CD4-positive, alpha-beta T cell (primary cell): ENCODE measurements around the gene MYL12A. TPM values are rescaled to one million over a fixed set of nuclear protein-coding genes. Genes with fewer than 3 reads are reported as not detected.

ENCODE experiments used
- ATAC-seq: fragments of 200-7000 bp; cut with Tn5 transposase; one replicate; pipeline ENCODE4 v1.10.0; 2022; ENCODE audit warnings: mild to moderate bottlenecking; ENCODE audit not compliant: poor library complexity
- CTCF ChIA-PET: fragments of 350-600 bp; sonication (Branson Sonifier 250); formaldehyde crosslinking; loops from one replicate; lab custom pipeline; 2021; ENCODE audit warnings: antibody characterized with exemption, inconsistent platforms; lab: Charles Lee
- POLR2A ChIA-PET: fragments of 350-600 bp; sonication (Branson Sonifier 250); formaldehyde crosslinking; loops from one replicate; lab custom pipeline; 2021; ENCODE audit warnings: antibody characterized with exemption, inconsistent platforms; lab: Charles Lee
- DNase-seq, 14 experiments: peaks; one replicate each; pipeline ENCODE4 v3.0.0-alpha.2; 2013 to 2020; ENCODE audit warnings: mixed read lengths in 2 of 14
- H3K27ac ChIP-seq, 2 donors: one replicate each; pipeline versions ENCODE4 v1.5.1 to v1.7.0; 2013; ENCODE audit warnings: low read length in 2 of 2, low read depth in 1 of 2, mild to moderate bottlenecking in 1 of 2
- H3K27me3 ChIP-seq, 2 experiments: 1 replicate in 1 of 2; 2 replicates in 1 of 2; pipeline versions ENCODE4 v1.6.1 to v1.7.0; 2013; ENCODE audit warnings: low read length in 2 of 2, control low read depth in 1 of 2, mild to moderate bottlenecking in 1 of 2, moderate library complexity in 1 of 2; ENCODE audit not compliant: insufficient read depth in 2 of 2, control insufficient read depth in 1 of 2
- H3K36me3 ChIP-seq: one replicate; pipeline ENCODE4 v1.6.1; 2013; ENCODE audit warnings: low read length, control low read depth; ENCODE audit not compliant: insufficient read depth
- H3K4me1 ChIP-seq: one replicate; pipeline ENCODE4 v1.6.1; 2013; ENCODE audit warnings: low read length, control low read depth; ENCODE audit not compliant: insufficient read depth
- H3K4me3 ChIP-seq: one replicate; pipeline ENCODE4 v1.5.1; 2013; ENCODE audit warnings: mild to moderate bottlenecking, low read length, moderate library complexity
- H3K9me3 ChIP-seq, 2 experiments: 1 replicate in 1 of 2; 2 replicates in 1 of 2; pipeline versions ENCODE4 v1.6.1 to v1.7.0; 2013; ENCODE audit warnings: low read length in 2 of 2, mild to moderate bottlenecking in 2 of 2, control low read depth in 1 of 2, moderate library complexity in 1 of 2; ENCODE audit not compliant: control insufficient read depth in 1 of 2, insufficient read depth in 1 of 2
- H3K27ac Mint-ChIP-seq: one replicate; pipeline ENCODE4 v1.8.0; 2020; ENCODE audit warnings: mixed read lengths
- H3K27me3 Mint-ChIP-seq: one replicate; pipeline ENCODE4 v1.8.0; 2021; ENCODE audit warnings: mixed read lengths
- H3K36me3 Mint-ChIP-seq: one replicate; pipeline ENCODE4 v1.8.0; 2021; ENCODE audit warnings: low read depth, mixed read lengths
- H3K4me1 Mint-ChIP-seq: one replicate; pipeline ENCODE4 v1.8.0; 2021; ENCODE audit warnings: low read depth, mixed read lengths
- H3K4me3 Mint-ChIP-seq: one replicate; pipeline ENCODE4 v1.8.0; 2020; ENCODE audit warnings: mild to moderate bottlenecking, mixed read lengths
- H3K9me3 Mint-ChIP-seq: one replicate; pipeline ENCODE4 v1.8.0; 2020; ENCODE audit warnings: mixed read lengths
- intact Hi-C, 2 experiments: fragments of 100-400 bp; cut with DNase I in 1 of 2; cut with micrococcal nuclease in 1 of 2; formaldehyde crosslinking; loops; one replicate each; pipeline versions ENCODE4 v1.15.1 to v1.9.0; 2023 to 2025; cut with DNase I, micrococcal nuclease
- total RNA-seq, 174 experiments: library from RNA in 2 of 174; stranded (reverse) in 2 of 174; gene quantifications; one replicate each; pipeline ENCODE4 v1.2.3 and lab custom pipeline; 2021 to 2026
- TF ChIP-seq, protein P1 (sequence below): fragments of 200-600 bp; IDR thresholded peaks from one replicate; pipeline ENCODE4 v1.8.0; 2022; ENCODE audit warnings: antibody characterized with exemption, mild to moderate bottlenecking

Gene MYL12A
- total RNA-seq, 2 experiments from 2014 or later: 188 to 190 TPM

DNA sequence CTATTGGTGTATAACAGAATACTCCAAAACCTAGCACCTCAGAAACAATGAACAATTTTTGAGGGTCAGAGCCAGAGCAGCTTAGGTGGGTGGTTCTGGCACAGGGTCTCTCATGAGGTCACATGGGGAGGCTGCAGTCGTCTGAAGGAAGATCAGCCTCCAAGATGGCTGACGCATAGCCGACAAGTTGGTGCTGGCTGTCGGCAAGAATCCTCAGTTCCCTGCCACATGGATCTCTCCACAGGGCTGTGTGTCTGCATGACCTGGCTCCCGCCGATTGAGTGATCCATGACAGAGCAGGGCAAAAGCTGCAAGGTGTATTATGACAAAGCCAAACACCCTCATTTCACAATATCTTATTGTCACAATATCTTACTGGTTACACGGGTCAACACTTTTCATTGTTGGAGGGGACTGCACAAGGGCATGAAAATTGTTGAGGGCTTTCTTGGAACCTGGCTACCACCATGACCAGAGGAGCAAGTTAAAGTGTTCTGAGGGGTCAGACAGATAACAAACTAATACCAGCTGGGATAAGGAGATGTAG is 18.5 kb downstream of the MYL12A start:
- Histone ChIP-seq H3K4me3 (no peak overlapping the region), H3K27me3 (no peaks in the 10 kb centered on the region), H3K27ac (no peak overlapping the region), H3K36me3 (no peaks in the 10 kb centered on the region), H3K4me1 (peaks cover 47% of the 10 kb centered on the region), H3K9me3 (no peaks in the 10 kb centered on the region)
- Mint-ChIP-seq H3K4me1 (peaks cover 90% of the 10 kb centered on the region), H3K27ac (peak overlapping the region; percentile 100), H3K27me3 (no peaks in the 10 kb centered on the region), H3K4me3 (peak overlapping the region; percentile 5), H3K9me3 (no peaks in the 10 kb centered on the region), H3K36me3 (peaks cover 17% of the 10 kb centered on the region)
- TF ChIP-seq, protein P1, sequence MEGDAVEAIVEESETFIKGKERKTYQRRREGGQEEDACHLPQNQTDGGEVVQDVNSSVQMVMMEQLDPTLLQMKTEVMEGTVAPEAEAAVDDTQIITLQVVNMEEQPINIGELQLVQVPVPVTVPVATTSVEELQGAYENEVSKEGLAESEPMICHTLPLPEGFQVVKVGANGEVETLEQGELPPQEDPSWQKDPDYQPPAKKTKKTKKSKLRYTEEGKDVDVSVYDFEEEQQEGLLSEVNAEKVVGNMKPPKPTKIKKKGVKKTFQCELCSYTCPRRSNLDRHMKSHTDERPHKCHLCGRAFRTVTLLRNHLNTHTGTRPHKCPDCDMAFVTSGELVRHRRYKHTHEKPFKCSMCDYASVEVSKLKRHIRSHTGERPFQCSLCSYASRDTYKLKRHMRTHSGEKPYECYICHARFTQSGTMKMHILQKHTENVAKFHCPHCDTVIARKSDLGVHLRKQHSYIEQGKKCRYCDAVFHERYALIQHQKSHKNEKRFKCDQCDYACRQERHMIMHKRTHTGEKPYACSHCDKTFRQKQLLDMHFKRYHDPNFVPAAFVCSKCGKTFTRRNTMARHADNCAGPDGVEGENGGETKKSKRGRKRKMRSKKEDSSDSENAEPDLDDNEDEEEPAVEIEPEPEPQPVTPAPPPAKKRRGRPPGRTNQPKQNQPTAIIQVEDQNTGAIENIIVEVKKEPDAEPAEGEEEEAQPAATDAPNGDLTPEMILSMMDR: no peak
- ChIA-PET POLR2A (interaction anchor here (0.9 to 5.1 kb wide), 3 partner anchors 16 to 328 kb away, joined by 3 to 80 read pairs (median 8); partner anchors contain the start of gene MYL12A), CTCF (interaction anchor here (0.7 to 1.7 kb wide), 5 partner anchors 11 to 400 kb away, joined by 3 to 7 read pairs (median 4); no protein-coding TSS in a partner anchor)
- ATAC-seq (no peak), DNase-seq (no peak)
- intact Hi-C loops: no loop called here

DNA sequence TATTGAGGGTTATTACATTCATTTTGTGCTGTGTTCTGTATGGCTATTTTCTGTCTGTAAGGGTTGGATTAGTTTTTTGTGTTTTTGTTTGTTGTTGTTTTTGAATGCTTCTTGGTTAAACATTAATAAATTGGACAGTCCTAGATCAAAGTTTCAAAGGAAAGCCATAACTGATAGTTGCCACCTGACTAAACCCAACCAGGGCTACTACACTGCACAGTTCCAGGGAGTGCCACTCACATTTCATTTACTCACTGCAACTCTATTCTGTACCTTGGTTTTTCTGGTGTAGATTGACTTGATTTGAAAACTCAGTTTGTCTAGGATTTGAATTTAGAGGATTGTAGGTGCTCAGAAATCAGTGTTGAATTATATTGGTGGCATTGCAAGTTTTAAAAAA is 20.7 kb downstream of the MYL12A start:
- Histone ChIP-seq H3K27me3 (no peaks in the 10 kb centered on the region), H3K27ac (peak overlapping the region in 1 of 2 donors; percentile 29), H3K9me3 (no peaks in the 10 kb centered on the region), H3K4me3 (no peak overlapping the region), H3K4me1 (peaks cover 49% of the 10 kb centered on the region), H3K36me3 (peaks cover 10% of the 10 kb centered on the region)
- ChIA-PET CTCF (interaction anchor here (0.8 kb wide), 1 partner anchor 29 kb away, joined by 3 read pairs; no protein-coding TSS in a partner anchor), POLR2A (no interaction called here)
- Mint-ChIP-seq H3K36me3 (peaks cover 22% of the 10 kb centered on the region), H3K27me3 (no peaks in the 10 kb centered on the region), H3K27ac (peak overlapping the region; percentile 74), H3K9me3 (no peaks in the 10 kb centered on the region), H3K4me1 (peaks cover 89% of the 10 kb centered on the region), H3K4me3 (peak overlapping the region; percentile 36)
- DNase-seq (no peak), ATAC-seq (no peak)
- TF ChIP-seq, protein P1: no peak
- intact Hi-C loops: no loop called here

DNA sequence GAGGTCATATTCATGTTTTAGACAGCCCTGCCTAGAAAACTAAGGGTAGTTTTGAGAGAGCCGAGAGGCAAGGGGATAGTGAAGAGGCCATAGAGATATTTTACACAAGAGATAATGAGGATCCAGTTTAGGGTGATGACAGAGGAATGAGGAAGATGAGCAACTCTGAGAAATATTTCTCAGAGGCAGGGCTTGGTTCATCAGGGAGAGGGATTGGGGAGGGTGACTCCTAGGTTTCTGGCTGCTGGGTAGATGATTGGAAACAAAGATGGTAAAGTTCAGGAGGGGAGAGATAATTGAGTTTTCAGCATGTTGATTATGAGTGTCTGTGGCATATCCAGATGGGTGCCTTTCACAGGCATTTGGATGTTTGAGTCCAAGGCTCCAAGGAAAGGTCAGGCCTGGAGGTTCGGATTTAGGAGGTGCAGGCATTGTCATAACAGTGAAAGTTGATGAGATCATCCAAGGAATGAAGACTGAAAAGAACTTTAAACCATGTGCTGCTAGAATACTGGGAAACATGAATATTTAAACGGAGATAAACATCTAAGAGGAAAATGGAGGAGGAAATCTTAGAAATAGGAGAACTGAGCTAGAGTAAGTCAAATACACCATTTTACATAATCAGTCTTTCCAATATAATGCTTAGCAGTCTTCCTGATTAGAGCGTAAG is 21.8 kb downstream of the MYL12A start:
- DNase-seq: no peak
- peaks cover 21% of the 10 kb centered on the region for H3K36me3 ChIP-seq
- H3K36me3 Mint-ChIP-seq: peaks cover 33% of the 10 kb centered on the region
- no peak overlapping the region for H3K4me3 ChIP-seq
- peaks cover 41% of the 10 kb centered on the region for H3K4me1 ChIP-seq
- H3K9me3 Mint-ChIP-seq: no peaks in the 10 kb centered on the region
- H3K27me3 ChIP-seq: no peaks in the 10 kb centered on the region
- H3K9me3 ChIP-seq: no peaks in the 10 kb centered on the region
- TF ChIP-seq, protein P1: no peak
- ATAC-seq: no peak
- peak overlapping the region; percentile 74 for H3K27ac Mint-ChIP-seq
- H3K27ac ChIP-seq: peak overlapping the region in 1 of 2 donors; percentile 29
- ChIA-PET CTCF (interaction anchor here (0.5 to 1.1 kb wide), 2 partner anchors 10 to 20 kb away, joined by 3 read pairs; no protein-coding TSS in a partner anchor), POLR2A (interaction anchor here (0.7 kb wide), 1 partner anchor 24 kb away, joined by 4 read pairs; no protein-coding TSS in a partner anchor)
- H3K4me1 Mint-ChIP-seq: peaks cover 79% of the 10 kb centered on the region
- peak overlapping the region; percentile 49 for H3K4me3 Mint-ChIP-seq
- no peaks in the 10 kb centered on the region for H3K27me3 Mint-ChIP-seq
- intact Hi-C loops: no loop called here
